T-cell (primary cell): ENCODE data around the gene JAG2. TPM values are rescaled to one million over a fixed set of nuclear protein-coding genes. Genes with fewer than 3 reads are reported as not detected.

Experiments used
- ATAC-seq, 4 experiments: fragments of 200-7000 bp in 3 of 4; fragments of 150-1000 bp in 1 of 4; cut with Tn5 transposase; replicated peaks in 1 of 4; 1 replicate in 3 of 4; 2 replicates in 1 of 4; pipeline ENCODE4 v1.10.0; 2021; ENCODE audit warnings: moderate library complexity in 3 of 4, mild to moderate bottlenecking in 2 of 4, moderate number of reproducible peaks in 1 of 4
- CTCF ChIA-PET, 2 donors: fragments of 300-600 bp; sonication (Branson Sonifier 250); formaldehyde crosslinking; loops; one replicate each; lab custom pipeline; 2022; ENCODE audit warnings: antibody characterized with exemption in 2 of 2; lab: Charles Lee
- POLR2A ChIA-PET, 2 donors: fragments of 300-600 bp; sonication (Branson Sonifier 250); formaldehyde crosslinking; loops; one replicate each; lab custom pipeline; 2022; ENCODE audit warnings: antibody characterized with exemption in 2 of 2; lab: Charles Lee
- DNase-seq, 35 experiments: peaks; one replicate each; pipeline versions ENCODE4 v3.0.0 to v3.0.0-alpha.2; 2013 to 2023
- H3K27ac ChIP-seq: one replicate; pipeline ENCODE4 v1.5.1; 2013; ENCODE audit warnings: low read length
- H3K27me3 ChIP-seq, 2 experiments: replicated peaks in 1 of 2; 1 replicate in 1 of 2; 2 replicates in 1 of 2; pipeline versions ENCODE4 v1.6.1 to v1.7.0; 2013; ENCODE audit warnings: low read length in 1 of 2, mixed read lengths in 1 of 2; ENCODE audit not compliant: control insufficient read depth in 2 of 2, insufficient read depth in 2 of 2; ENCODE audit errors: extremely low read depth in 1 of 2
- H3K36me3 ChIP-seq, 2 donors: 1 replicate in 1 of 2; 2 replicates in 1 of 2; pipeline versions ENCODE4 v1.6.1 to v1.7.0; 2013; ENCODE audit warnings: low read length in 1 of 2; ENCODE audit not compliant: control insufficient read depth in 2 of 2, insufficient read depth in 1 of 2; ENCODE audit errors: extremely low read depth in 1 of 2
- H3K4me1 ChIP-seq, 2 experiments: 1 replicate in 1 of 2; 2 replicates in 1 of 2; pipeline versions ENCODE4 v1.6.1 to v1.7.0; 2013; ENCODE audit warnings: low read length in 2 of 2, mixed read lengths in 1 of 2; ENCODE audit not compliant: insufficient read depth in 2 of 2, control insufficient read depth in 1 of 2; ENCODE audit errors: extremely low read depth in 1 of 2
- H3K4me3 ChIP-seq, 2 donors: 1 replicate in 1 of 2; 2 replicates in 1 of 2; pipeline versions ENCODE4 v1.5.1 to v1.7.0; 2013; ENCODE audit warnings: mild to moderate bottlenecking in 2 of 2, low read length in 1 of 2, moderate library complexity in 1 of 2; ENCODE audit not compliant: control insufficient read depth in 1 of 2; ENCODE audit errors: extremely low read depth in 1 of 2
- H3K9me3 ChIP-seq: 2 replicates; pipeline ENCODE4 v1.7.0; 2013
- H3K27ac Mint-ChIP-seq, 2 donors: one replicate each; pipeline ENCODE4 v1.8.0; 2020 to 2021; ENCODE audit warnings: mild to moderate bottlenecking in 2 of 2, mixed read lengths in 2 of 2
- H3K27me3 Mint-ChIP-seq, 2 donors: one replicate each; pipeline ENCODE4 v1.8.0; 2021 to 2022; ENCODE audit warnings: mixed read lengths in 2 of 2
- H3K36me3 Mint-ChIP-seq: one replicate; pipeline ENCODE4 v1.8.0; 2021; ENCODE audit warnings: mixed read lengths
- H3K4me1 Mint-ChIP-seq, 3 donors: one replicate each; pipeline ENCODE4 v1.8.0; 2020 to 2022; ENCODE audit warnings: mixed read lengths in 3 of 3, mild to moderate bottlenecking in 1 of 3
- H3K4me3 Mint-ChIP-seq, 3 donors: one replicate each; pipeline ENCODE4 v1.8.0; 2020 to 2022; ENCODE audit warnings: mild to moderate bottlenecking in 3 of 3, mixed read lengths in 3 of 3, moderate library complexity in 3 of 3
- H3K9me3 Mint-ChIP-seq, 3 donors: one replicate each; pipeline ENCODE4 v1.8.0; 2020 to 2022; ENCODE audit warnings: mixed read lengths in 3 of 3
- WGBS: methylation state at CpG from one replicate; pipeline ENCODE4 v1.1.5; 2013; ENCODE audit warnings: missing lambda C conversion rate; ENCODE audit not compliant: insufficient coverage; 5-methylcytosine and 5-hydroxymethylcytosine counted together
- total RNA-seq, 35 experiments: library from RNA in 6 of 35; stranded (reverse) in 6 of 35; fragments of 120-200 nt in 1 of 35; gene quantifications; one replicate each; pipeline versions ENCODE4 v1.2.1 to v1.2.4 and lab custom pipeline; 2013 to 2026

The JAG2 gene
- total RNA-seq, 5 donors from 2014 or later (not counting 1 experiment from before 2014, with no cell fraction given), result 0.76 to 1.9 (median 1.2) TPM

DNA sequence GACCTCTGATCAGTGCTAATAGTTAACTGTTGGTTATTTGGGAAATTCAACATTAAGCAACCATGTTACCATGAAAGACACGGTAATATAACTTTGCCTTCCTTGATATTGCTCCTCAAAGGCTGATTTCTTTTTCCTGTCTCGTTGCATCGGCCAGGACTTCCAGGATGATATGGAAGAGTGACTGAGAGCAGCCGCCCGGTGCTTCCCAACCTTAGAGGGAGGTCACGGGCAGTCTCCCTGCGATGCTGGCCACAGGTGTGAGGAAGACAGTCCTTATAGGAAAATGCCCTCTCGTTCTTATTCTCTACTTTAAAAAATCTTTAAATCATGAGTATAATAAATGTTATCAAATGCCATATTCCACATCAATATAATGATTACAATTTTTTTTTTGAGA, 70.3 kb downstream of the JAG2 start:
- Mint-ChIP-seq H3K27ac (no peak overlapping the region), H3K4me3 (no peak overlapping the region), H3K4me1 (peaks cover 5 to 8% (median 8%) of the 10 kb centered on the region in 3 donors), H3K9me3 (peaks cover 0 to 4% (median 3%) of the 10 kb centered on the region in 3 donors), H3K36me3 (peaks cover 2% of the 10 kb centered on the region), H3K27me3 (peaks cover 6 to 19% of the 10 kb centered on the region in 2 donors)
- no peak for DNase-seq
- H3K36me3 ChIP-seq, result no peaks in the 10 kb centered on the region
- H3K27me3 ChIP-seq, result peaks cover 0 to 25% of the 10 kb centered on the region in 2 experiments
- ATAC-seq, result no peak
- no peak overlapping the region for H3K4me3 ChIP-seq
- POLR2A ChIA-PET, result no interaction called here
- CTCF ChIA-PET, result interaction anchor here in 1 of 2 donors (0.7 kb wide), 1 partner anchor 19 kb away, joined by 3 read pairs; no protein-coding TSS in a partner anchor
- H3K27ac ChIP-seq, result no peak overlapping the region
- peaks cover 0 to 9% of the 10 kb centered on the region in 2 experiments for H3K4me1 ChIP-seq
- H3K9me3 ChIP-seq, result no peaks in the 10 kb centered on the region
- no CpG with 5 or more reads among the region's 8 CpGs for WGBS

DNA sequence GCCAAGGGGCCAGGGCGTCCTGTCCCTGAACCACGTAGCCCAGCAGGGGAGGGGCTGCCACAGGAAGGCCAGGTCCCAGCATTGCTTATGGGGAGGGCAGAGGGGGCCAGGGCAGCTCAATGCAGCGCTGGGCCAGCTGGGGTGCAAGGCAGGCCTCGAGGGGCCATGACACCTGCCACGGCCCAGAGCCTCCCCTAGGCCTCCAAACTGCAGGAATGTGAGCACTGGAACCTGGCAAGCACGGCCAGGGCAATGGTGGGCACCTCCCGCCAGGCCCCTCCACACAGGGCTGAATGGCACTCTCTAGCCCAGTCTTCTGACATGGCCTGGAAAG, 70.8 kb downstream of the JAG2 start:
- CTCF ChIA-PET, result interaction anchor here in 1 of 2 donors (0.6 to 0.7 kb wide), 2 partner anchors 20 to 1526 kb away, joined by 3 to 4 read pairs; no protein-coding TSS in a partner anchor
- DNase-seq, result no peak
- Histone ChIP-seq H3K4me3 (no peak overlapping the region), H3K36me3 (no peaks in the 10 kb centered on the region), H3K4me1 (peaks cover 0 to 12% of the 10 kb centered on the region in 2 experiments), H3K27ac (no peak overlapping the region), H3K9me3 (no peaks in the 10 kb centered on the region), H3K27me3 (peaks cover 0 to 20% of the 10 kb centered on the region in 2 experiments)
- Mint-ChIP-seq H3K27me3 (peaks cover 6 to 14% of the 10 kb centered on the region in 2 donors), H3K36me3 (peaks cover 2% of the 10 kb centered on the region), H3K9me3 (peaks cover 0 to 4% (median 3%) of the 10 kb centered on the region in 3 donors), H3K27ac (no peak overlapping the region), H3K4me3 (no peak overlapping the region), H3K4me1 (peaks cover 5 to 8% (median 8%) of the 10 kb centered on the region in 3 donors)
- POLR2A ChIA-PET, result no interaction called here
- no peak for ATAC-seq
- 68% methylated on average over 5 of the region's 7 CpGs for WGBS

DNA sequence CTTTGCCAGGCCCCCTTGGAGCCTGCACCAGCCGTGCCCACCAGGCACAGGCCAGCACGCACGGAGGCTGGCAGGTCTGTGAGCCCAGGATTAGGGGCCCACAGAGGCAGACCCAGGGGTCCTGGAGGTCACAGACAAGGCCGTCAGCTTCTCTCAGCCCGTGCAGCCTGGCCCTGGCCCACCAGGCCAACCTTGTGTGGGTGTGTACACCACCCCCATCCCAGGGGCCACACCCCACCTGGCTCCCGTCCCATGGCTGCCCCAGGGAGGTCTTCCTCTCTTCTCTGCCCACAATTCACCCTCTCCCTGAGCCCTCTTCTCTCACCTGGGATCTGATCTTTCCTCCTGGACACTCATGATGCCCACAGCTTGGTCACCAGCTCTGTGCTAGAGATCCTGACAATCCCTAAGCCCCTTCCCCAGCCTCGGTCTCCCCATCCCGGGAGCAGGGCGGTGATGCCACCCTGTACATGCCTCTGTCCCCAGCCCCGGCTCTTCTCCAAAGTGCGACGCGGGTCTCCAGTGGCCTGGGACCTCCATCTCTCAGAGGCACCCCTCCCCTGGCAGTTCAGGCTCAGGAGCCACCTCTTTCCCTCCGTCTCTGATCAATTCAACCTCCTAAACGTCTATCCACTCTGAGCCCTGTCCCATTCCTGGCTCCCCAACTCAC, 72.2 kb downstream of the JAG2 start:
- no peaks in the 10 kb centered on the region for H3K9me3 ChIP-seq
- DNase-seq, result no peak
- H3K27ac ChIP-seq, result no peak overlapping the region
- H3K4me1 ChIP-seq, result peaks cover 0 to 20% of the 10 kb centered on the region in 2 experiments
- WGBS, result 87% methylated on average over 15 of the region's 15 CpGs
- no peaks in the 10 kb centered on the region for H3K36me3 ChIP-seq
- no peak overlapping the region for H3K27ac Mint-ChIP-seq
- CTCF ChIA-PET, result no interaction called here
- H3K36me3 Mint-ChIP-seq, result peaks cover 2% of the 10 kb centered on the region
- H3K4me3 Mint-ChIP-seq, result peak overlapping the region in 1 of 3 donors; percentile 22
- H3K4me3 ChIP-seq, result no peak overlapping the region
- POLR2A ChIA-PET, result no interaction called here
- peaks cover 0 to 4% of the 10 kb centered on the region in 2 donors for H3K27me3 Mint-ChIP-seq
- H3K27me3 ChIP-seq, result peaks cover 0 to 11% of the 10 kb centered on the region in 2 experiments
- H3K4me1 Mint-ChIP-seq, result peaks cover 8 to 11% (median 10%) of the 10 kb centered on the region in 3 donors
- peaks cover 0 to 4% (median 3%) of the 10 kb centered on the region in 3 donors for H3K9me3 Mint-ChIP-seq
- ATAC-seq, result no peak

DNA sequence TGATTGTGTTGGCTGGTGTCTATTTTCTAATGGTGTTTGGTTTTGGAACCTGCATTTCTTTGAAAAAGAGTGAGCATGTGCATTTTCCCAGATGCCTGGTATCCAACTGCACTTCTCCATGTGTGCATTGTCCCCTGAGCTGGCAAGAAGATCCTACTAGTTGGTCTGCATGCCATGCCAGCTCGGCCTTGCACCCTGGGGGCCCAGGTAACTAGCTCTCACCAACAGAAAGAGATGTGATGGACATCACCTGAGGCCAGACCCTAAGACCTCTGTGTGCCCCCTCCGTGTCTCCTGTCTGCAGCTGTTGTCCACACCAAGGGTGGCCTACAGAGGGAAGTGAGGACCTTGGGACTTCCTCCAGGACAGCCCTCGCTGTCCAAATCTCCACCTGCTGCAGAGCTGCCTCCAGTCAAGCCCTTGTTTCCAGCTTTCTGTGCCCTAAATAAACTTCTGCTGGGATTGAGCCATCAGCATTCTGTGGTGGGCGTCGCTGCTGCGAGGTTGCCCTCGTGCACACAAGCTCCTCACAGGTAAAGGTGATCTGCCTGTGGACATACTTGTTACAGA, 73.3 kb downstream of the JAG2 start:
- Histone ChIP-seq H3K27me3 (peaks cover 0 to 11% of the 10 kb centered on the region in 2 experiments), H3K4me3 (no peak overlapping the region), H3K4me1 (peaks cover 0 to 26% of the 10 kb centered on the region in 2 experiments), H3K9me3 (no peaks in the 10 kb centered on the region), H3K36me3 (no peaks in the 10 kb centered on the region), H3K27ac (no peak overlapping the region)
- WGBS, result 95% methylated on average over 7 of the region's 7 CpGs
- Mint-ChIP-seq H3K4me1 (peaks cover 13 to 16% (median 15%) of the 10 kb centered on the region in 3 donors), H3K36me3 (peaks cover 2% of the 10 kb centered on the region), H3K27me3 (peaks cover 0 to 4% of the 10 kb centered on the region in 2 donors), H3K4me3 (peak overlapping the region; percentile 51 to 70 (median 68)), H3K27ac (peak overlapping the region in 1 of 2 donors; percentile 64), H3K9me3 (peaks cover 0 to 4% (median 3%) of the 10 kb centered on the region in 3 donors)
- ATAC-seq (no peak), DNase-seq (no peak)
- CTCF ChIA-PET, result interaction anchor here in 1 of 2 donors (0.6 kb wide), 1 partner anchor 49 kb away, joined by 4 read pairs; no protein-coding TSS in a partner anchor
- POLR2A ChIA-PET, result no interaction called here

DNA sequence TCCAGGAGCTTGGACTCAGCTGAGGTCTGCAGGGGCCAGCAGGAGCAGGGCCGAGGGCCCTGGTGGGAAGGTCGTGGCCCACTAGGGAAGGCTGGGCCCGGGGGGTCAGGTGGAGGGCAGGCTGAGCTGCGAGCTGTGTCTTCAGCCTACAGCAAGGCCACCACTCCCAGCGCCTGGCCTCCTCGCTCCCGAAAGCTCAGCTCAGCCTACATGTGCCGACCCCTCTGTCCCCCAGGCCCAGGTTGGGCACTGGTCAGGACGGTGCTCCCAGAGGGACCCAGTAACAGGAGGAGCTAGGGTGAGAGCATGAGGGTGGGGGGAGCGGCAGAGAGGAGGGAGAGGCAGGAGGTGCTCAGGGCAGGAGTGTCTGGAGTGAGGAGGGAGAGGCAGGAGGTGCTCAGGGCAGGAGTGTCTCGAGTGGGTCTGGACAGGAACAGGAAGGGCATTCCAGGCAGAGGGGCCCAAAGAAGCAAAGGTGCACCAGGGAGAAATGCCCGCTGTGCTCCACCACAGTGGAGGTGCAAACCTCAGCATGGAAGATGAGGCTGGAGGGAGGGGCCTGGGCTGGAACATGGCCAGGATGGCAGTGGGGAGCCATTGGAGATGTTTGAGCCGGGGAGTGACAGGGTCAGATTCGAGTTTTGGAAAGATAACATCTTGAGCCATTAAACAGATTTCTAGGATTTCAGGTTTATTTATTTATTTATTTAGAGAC, 74.2 kb downstream of the JAG2 start:
- no peak for ATAC-seq
- WGBS, result 65% methylated on average over 12 of the region's 14 CpGs
- no peak for DNase-seq
- H3K4me3 ChIP-seq, result peak overlapping the region; percentile 65 to 79
- Mint-ChIP-seq H3K9me3 (no peaks in the 10 kb centered on the region), H3K4me3 (peak overlapping the region; percentile 68 to 70 (median 69)), H3K4me1 (peaks cover 15 to 16% (median 16%) of the 10 kb centered on the region in 3 donors), H3K27me3 (peaks cover 0 to 2% of the 10 kb centered on the region in 2 donors), H3K36me3 (no peaks in the 10 kb centered on the region), H3K27ac (peak overlapping the region; percentile 66 to 74)
- H3K36me3 ChIP-seq, result no peaks in the 10 kb centered on the region
- ChIA-PET POLR2A (no interaction called here), CTCF (interaction anchor here (0.6 to 0.9 kb wide), 2 partner anchors 48 to 258 kb away, joined by 3 to 4 read pairs; no protein-coding TSS in a partner anchor)
- peaks cover 0 to 11% of the 10 kb centered on the region in 2 experiments for H3K27me3 ChIP-seq
- H3K27ac ChIP-seq, result peak overlapping the region; percentile 72
- H3K9me3 ChIP-seq, result no peaks in the 10 kb centered on the region
- H3K4me1 ChIP-seq, result peaks cover 0 to 32% of the 10 kb centered on the region in 2 experiments
